Coronary artery (tissue), 2 donors: ENCODE data around the gene SEC24A.
A peak's percentile ranks its signal among the peaks of the same experiment; 100 is the strongest.
"Not testable (repeated sequence)": the region's sequence is repeated elsewhere in the genome, so short reads cannot be mapped to it uniquely, and the experiment has no call there.

Experiments used
- DNase-seq: peaks from one replicate; pipeline ENCODE4 v3.0.0-alpha.2; 2017; ENCODE audit warnings: low spot score
- H3K27ac ChIP-seq, 2 donors: fragments of 200-600 bp; sonication (generic); one replicate each; pipeline ENCODE4 v1.5.1; 2016 to 2019
- H3K4me3 ChIP-seq: fragments of 200-600 bp; sonication (generic); 2 replicates; pipeline ENCODE4 v1.5.1; 2016; ENCODE audit warnings: mild to moderate bottlenecking, moderate library complexity
- CTCF ChIP-seq: fragments of 200-600 bp; sonication (generic); IDR thresholded peaks from one replicate; pipeline ENCODE4 v1.5.1; 2019; ENCODE audit warnings: antibody characterized with exemption

SEC24A gene

GRCh38 chr5:134648425-134649162, at the start of gene SEC24A:
TSS of gene SEC24A (plus strand) at chr5:134648785. CDS start at chr5:134649077, 292 bp downstream.
- DNase-seq, result peak; percentile 95

GRCh38 chr5:134599820-134600219, 48.8 kb upstream of the SEC24A start:
- H3K27ac ChIP-seq, H3K4me3 ChIP-seq, DNase-seq: not testable (repeated sequence)

More at GRCh38 chr5:134648425-134649162, at the start of gene SEC24A:
- Histone ChIP-seq H3K27ac (peak within 1 kb of the TSS; percentile 88 to 94), H3K4me3 (peak within 1 kb of the TSS; percentile 88)
- no peak for TF ChIP-seq CTCF

GRCh38 chr5:134600600-134600999, 48.0 kb upstream of the SEC24A start:
- DNase-seq, result no peak

GRCh38 chr5:134603059-134603458, 45.5 kb upstream of the SEC24A start:
- Histone ChIP-seq H3K27ac (no peak overlapping the region), H3K4me3 (no peak overlapping the region)
- no peak for TF ChIP-seq CTCF
- no peak for DNase-seq

More at GRCh38 chr5:134600600-134600999, 48.0 kb upstream of the SEC24A start:
- H3K27ac ChIP-seq, result no peak overlapping the region
- TF ChIP-seq CTCF, result no peak
- H3K4me3 ChIP-seq, result no peak overlapping the region

GRCh38 chr5:134604908-134605307, 43.7 kb upstream of the SEC24A start:
- DNase-seq, result no peak
- Histone ChIP-seq H3K4me3 (no peak overlapping the region), H3K27ac (no peak overlapping the region)
- TF ChIP-seq CTCF, result no peak

- DNase-seq, result no peak
- Histone ChIP-seq H3K27ac (no peak overlapping the region), H3K4me3 (no peak overlapping the region)
- no peak for TF ChIP-seq CTCF
Observed at GRCh38 chr5:134606726-134607125, 41.9 kb upstream of the SEC24A start.

- no peak for DNase-seq
- Histone ChIP-seq H3K4me3 (no peak overlapping the region), H3K27ac (no peak overlapping the region)
- TF ChIP-seq CTCF, result no peak
Observed at GRCh38 chr5:134608555-134608954, 40.0 kb upstream of the SEC24A start.
